ENCODE measurements around the gene TVP23C.

Gene TVP23C

DNA sequence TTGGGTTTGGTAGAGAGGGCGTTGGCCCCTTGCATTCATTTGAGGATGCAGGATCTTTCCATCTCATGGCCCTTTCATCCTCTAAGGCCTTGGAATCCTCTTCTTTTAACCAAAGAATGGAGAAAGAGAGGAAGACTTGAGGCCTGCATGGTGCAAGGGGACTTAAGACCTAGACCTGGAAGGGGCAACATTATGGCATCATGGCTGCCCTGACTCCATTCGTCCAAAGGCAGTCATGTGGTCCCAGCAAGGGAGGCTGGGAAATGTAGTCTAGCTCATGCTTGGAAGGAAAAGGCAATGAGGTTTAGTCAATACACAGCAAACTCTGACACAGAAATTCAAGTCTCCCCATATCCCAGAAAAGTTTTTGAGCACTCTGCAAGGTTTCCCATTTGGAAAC lies 65.2 kb downstream of the TVP23C start:
- TF ChIP-seq, protein P1, sequence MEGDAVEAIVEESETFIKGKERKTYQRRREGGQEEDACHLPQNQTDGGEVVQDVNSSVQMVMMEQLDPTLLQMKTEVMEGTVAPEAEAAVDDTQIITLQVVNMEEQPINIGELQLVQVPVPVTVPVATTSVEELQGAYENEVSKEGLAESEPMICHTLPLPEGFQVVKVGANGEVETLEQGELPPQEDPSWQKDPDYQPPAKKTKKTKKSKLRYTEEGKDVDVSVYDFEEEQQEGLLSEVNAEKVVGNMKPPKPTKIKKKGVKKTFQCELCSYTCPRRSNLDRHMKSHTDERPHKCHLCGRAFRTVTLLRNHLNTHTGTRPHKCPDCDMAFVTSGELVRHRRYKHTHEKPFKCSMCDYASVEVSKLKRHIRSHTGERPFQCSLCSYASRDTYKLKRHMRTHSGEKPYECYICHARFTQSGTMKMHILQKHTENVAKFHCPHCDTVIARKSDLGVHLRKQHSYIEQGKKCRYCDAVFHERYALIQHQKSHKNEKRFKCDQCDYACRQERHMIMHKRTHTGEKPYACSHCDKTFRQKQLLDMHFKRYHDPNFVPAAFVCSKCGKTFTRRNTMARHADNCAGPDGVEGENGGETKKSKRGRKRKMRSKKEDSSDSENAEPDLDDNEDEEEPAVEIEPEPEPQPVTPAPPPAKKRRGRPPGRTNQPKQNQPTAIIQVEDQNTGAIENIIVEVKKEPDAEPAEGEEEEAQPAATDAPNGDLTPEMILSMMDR (IDR thresholded peaks at IDR 0.05; ENCODE audit: control insufficient read depth, insufficient read depth, low read depth, low read length, missing control alignments): no peak
- H3K4me3 ChIP-seq (ENCODE audit: control insufficient read depth, low read depth, low read length): no peak overlapping the region
- no peak for DNase-seq (ENCODE audit: low read depth)

DNA sequence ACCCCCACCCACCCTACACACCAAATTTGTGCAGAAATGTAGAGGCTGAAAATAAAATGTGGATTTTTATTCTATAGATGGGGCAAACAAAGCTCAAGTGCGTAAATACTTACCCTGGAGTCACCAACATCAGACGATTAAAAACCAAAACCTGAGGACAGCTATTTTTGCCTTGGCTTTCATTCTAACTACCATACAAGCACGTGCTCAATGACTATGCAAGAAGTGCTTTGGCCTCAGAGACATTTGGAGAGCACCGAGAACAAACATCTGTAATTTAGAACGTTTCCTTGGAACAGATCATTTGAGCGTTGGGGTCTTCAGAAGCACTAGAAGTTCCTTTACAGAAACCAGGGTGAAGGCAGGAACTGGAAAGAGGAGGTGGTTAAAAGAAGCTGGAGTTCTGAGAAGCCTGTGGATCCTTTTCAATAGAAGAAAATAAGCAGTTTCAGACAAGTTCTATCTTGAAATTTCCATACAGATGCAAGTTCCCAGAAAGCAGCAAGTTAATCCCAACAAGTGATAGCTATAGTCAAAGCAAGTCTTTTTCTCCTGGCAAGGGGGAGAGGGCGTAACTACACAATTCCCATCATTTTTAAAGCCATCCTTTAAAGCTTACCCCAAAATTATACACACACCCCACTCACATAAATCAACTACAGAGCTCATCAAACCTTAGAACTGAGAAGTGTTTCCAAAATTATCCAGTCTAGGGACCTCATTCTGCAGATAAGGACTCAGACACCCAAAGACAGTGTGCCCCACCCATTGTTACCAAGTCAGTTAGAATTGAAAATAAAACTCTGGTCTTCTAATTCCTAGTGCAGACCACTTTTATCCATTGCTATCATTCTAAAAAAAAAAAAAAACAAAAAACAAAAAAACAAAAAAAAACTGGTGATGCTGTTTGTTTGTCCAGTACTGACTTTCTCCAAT lies 66.3 kb downstream of the TVP23C start:
- no peak overlapping the region for H3K4me3 ChIP-seq (ENCODE audit: control insufficient read depth, low read depth, low read length)
- TF ChIP-seq, protein P1 (IDR thresholded peaks at IDR 0.05; ENCODE audit: control insufficient read depth, insufficient read depth, low read depth, low read length, missing control alignments): no peak
- no peak for DNase-seq (ENCODE audit: low read depth)

DNA sequence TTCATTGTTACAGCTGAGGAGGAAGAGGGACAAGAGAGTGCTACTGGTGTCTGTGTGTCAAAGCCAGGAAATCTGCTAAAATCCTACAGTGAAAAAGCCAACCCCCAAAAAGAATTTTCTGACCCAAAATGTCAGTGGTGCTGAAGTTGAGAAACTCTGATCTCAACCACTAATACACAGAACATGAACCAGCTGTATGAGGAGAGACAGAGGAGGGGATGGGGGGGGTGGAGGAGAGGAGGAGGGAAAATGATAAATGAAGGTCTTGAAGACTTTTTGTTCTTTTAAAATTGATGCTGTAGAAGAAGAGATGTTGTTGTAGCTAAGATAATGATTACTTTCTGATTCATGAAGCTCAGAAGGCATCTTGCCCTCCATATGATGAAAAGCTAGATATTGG lies 68.5 kb downstream of the TVP23C start:
- DNase-seq (ENCODE audit: low read depth): no peak
- TF ChIP-seq, protein P1 (IDR thresholded peaks at IDR 0.05; ENCODE audit: control insufficient read depth, insufficient read depth, low read depth, low read length, missing control alignments): no peak

DNA sequence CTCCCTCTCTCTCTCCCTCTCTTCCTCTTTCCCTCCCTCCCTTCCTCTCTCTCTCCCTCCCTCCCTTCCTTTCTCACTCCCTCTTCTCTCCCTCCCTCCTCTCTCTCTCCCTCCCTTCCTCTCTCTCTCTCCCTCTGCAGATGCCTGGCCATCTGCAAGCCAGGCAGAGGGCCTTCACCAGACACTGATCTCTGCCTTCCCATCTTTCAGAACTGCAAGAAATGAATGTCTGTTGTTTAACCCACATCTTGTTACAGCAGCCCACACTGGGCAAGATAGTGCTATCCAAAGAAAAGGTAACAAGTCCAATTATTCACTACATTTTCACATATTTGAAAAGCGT lies 69.6 kb downstream of the TVP23C start:
- H3K4me3 ChIP-seq (ENCODE audit: control insufficient read depth, low read depth, low read length): no peak overlapping the region
- TF ChIP-seq, protein P1 (IDR thresholded peaks at IDR 0.05; ENCODE audit: control insufficient read depth, insufficient read depth, low read depth, low read length, missing control alignments): no peak

More for the DNA sequence above, 68.5 kb downstream of the TVP23C start:
- H3K4me3 ChIP-seq (ENCODE audit: control insufficient read depth, low read depth, low read length): no peak overlapping the region

DNA sequence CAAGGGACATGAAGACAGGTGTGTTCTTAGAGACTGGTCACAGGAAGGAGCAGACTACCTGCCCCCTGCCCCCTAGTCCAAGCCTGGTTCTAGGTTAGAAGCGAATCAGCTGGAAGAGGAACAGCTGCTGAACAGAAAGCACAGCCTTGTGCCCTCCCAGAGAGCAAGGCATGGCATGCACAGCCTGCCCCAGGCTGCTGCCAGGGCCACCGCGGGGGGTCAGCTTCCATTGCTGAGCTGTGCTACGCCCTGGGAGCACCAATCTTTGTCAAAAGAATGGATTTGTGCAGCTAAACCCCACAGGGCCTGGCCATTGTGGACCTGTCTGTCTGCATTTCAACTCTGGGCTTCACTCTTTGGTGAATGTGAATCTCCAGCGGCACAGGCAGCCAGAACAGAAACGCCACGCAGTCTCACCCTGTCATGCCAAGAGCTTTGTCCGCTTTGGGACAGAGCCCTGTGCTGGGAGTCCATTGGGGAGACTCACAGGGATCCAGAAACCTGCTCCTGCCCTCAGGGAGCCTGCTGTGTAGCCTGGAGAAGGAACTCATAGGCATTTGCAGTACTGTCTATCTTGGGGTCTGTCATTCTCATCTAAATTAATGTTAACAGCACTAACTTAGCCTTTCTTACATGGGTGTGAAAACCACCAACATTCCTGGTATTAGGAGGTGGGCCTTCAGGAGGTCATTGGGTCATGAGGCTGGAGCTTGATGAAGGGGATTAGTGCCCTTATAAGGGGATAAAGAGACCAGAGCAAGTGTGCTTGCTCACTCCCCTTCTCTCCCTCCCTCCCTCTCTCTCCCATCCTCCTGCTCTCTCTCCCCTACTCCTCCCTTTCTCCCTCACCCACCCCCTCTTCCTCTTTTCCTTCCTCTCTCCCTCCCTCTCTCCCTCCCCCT lies 70.2 kb downstream of the TVP23C start:
- TF ChIP-seq, protein P1 (IDR thresholded peaks at IDR 0.05; ENCODE audit: control insufficient read depth, insufficient read depth, low read depth, low read length, missing control alignments): no peak
- DNase-seq (ENCODE audit: low read depth): no peak
- no peak overlapping the region for H3K4me3 ChIP-seq (ENCODE audit: control insufficient read depth, low read depth, low read length)

More for the DNA sequence above, 69.6 kb downstream of the TVP23C start:
- DNase-seq (ENCODE audit: low read depth): no peak

DNA sequence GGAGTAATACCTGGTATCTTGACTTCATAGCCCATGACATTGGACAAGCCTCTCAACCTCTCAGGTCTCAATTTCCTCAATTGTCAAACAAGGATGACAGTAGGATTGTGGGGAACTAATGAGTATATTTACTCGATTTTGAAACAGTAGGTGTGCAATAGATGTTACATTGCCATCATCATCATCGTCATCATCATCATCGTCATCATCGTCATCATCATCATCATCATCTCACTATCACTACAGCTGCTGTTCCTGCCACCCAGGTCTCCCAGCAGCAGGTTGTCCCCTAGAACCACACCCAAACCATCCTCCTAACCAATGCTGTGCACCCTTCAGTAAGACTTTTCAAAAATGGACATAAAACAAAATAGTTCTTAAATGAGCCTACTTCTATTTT lies 71.1 kb downstream of the TVP23C start:
- no peak overlapping the region for H3K4me3 ChIP-seq (ENCODE audit: control insufficient read depth, low read depth, low read length)
- TF ChIP-seq, protein P1 (IDR thresholded peaks at IDR 0.05; ENCODE audit: control insufficient read depth, insufficient read depth, low read depth, low read length, missing control alignments): no peak
- no peak for DNase-seq (ENCODE audit: low read depth)

All from AG09309 (cell line).